Immature natural killer cell (primary cell): ENCODE measurements around the gene CENATAC. TPM values are rescaled to one million over a fixed set of nuclear protein-coding genes. Genes with fewer than 3 reads are reported as not detected.
"Not testable (repeated sequence)": the region's sequence is repeated elsewhere in the genome, so short reads cannot be mapped to it uniquely, and the experiment has no call there.

Source experiments
- DNase-seq, 3 donors: peaks; one replicate each; pipeline ENCODE4 v3.0.0; 2022; ENCODE audit warnings: mixed read lengths in 1 of 3
- H3K27ac Mint-ChIP-seq, 6 donors: one replicate each; pipeline ENCODE4 v1.8.0; 2020; ENCODE audit warnings: mixed read lengths in 6 of 6, mild to moderate bottlenecking in 5 of 6, inconsistent platforms in 4 of 6, moderate library complexity in 3 of 6
- H3K27me3 Mint-ChIP-seq, 3 donors: one replicate each; pipeline ENCODE4 v1.8.0; 2020 to 2021; ENCODE audit warnings: low read depth in 3 of 3, mild to moderate bottlenecking in 3 of 3, mixed read lengths in 3 of 3, moderate library complexity in 3 of 3, inconsistent platforms in 1 of 3
- H3K36me3 Mint-ChIP-seq, 3 donors: one replicate each; pipeline ENCODE4 v1.8.0; 2020; ENCODE audit warnings: mixed read lengths in 3 of 3, inconsistent platforms in 2 of 3, mild to moderate bottlenecking in 2 of 3
- H3K4me1 Mint-ChIP-seq, 2 donors: one replicate each; pipeline ENCODE4 v1.8.0; 2020; ENCODE audit warnings: inconsistent platforms in 2 of 2, mild to moderate bottlenecking in 2 of 2, mixed read lengths in 2 of 2, moderate library complexity in 1 of 2
- H3K4me3 Mint-ChIP-seq, 5 donors: one replicate each; pipeline ENCODE4 v1.8.0; 2020; ENCODE audit warnings: mild to moderate bottlenecking in 5 of 5, mixed read lengths in 5 of 5, inconsistent platforms in 3 of 5, moderate library complexity in 3 of 5
- H3K9me3 Mint-ChIP-seq, 6 donors: one replicate each; pipeline ENCODE4 v1.8.0; 2020; ENCODE audit warnings: mild to moderate bottlenecking in 6 of 6, mixed read lengths in 6 of 6, inconsistent platforms in 4 of 6, moderate library complexity in 3 of 6
- polyA plus RNA-seq, 3 donors: library from polyadenylated mRNA; unstranded; fragments of 300-500 nt; fragmentation: Illumina TruSeq; gene quantifications; one replicate each; pipeline ENCODE4 v1.2.3, GENCODE V29; 2021

CENATAC gene
- polyA plus RNA-seq, 3 donors from 2014 or later: 9.1 to 17.1 (median 10.5) TPM

- H3K27ac Mint-ChIP-seq: peak overlapping the region; percentile 91 to 98 (median 96)
- H3K4me1 Mint-ChIP-seq: peaks cover 39 to 45% of the 10 kb centered on the region in 2 donors
- peaks cover 17 to 24% (median 18%) of the 10 kb centered on the region in 3 donors for H3K36me3 Mint-ChIP-seq
- DNase-seq: peak; percentile 43 to 59 (median 57)
- peaks cover 0 to 13% (median 4%) of the 10 kb centered on the region in 3 donors for H3K27me3 Mint-ChIP-seq
- H3K4me3 Mint-ChIP-seq: peak overlapping the region; percentile 92 to 97 (median 96)
- no peaks in the 10 kb centered on the region for H3K9me3 Mint-ChIP-seq
Measured at GRCh38 chr11:119056421-119056999, 58.6 kb downstream of the CENATAC start.

- peaks cover 15 to 19% (median 18%) of the 10 kb centered on the region in 3 donors for H3K36me3 Mint-ChIP-seq
- DNase-seq: peak; percentile 99
Measured at GRCh38 chr11:119057000-119057769, 59.2 kb downstream of the CENATAC start, which contains the start of gene HYOU1. HYOU1 (minus strand) TSS chr11:119057205; CDS start chr11:119056160, 1,045 bp downstream.

DNA sequence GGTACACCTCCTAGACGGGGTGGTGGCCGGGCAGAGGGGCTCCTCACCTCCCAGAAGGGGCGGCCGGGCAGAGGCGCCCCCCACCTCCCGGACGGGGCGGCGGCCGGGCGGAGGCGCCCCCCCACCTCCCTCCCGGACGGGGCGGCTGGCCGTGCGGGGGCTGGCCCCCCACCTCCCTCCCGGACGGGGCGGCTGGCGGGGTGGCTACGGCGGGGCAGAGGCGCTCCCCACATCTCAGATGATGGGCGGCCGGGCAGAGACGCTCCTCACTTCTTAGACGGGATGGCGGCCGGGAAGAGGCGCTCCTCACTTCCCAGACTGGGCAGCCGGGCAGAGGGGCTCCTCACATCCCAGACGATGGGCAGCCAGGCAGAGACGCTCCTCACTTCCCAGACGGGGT is 61.2 kb downstream of the CENATAC start:
- Mint-ChIP-seq H3K4me1 (peaks cover 31 to 34% of the 10 kb centered on the region in 2 donors), H3K27me3 (peaks cover 0 to 13% (median 4%) of the 10 kb centered on the region in 3 donors), H3K27ac (peak overlapping the region in 1 of 6 donors; percentile 79), H3K4me3 (peak overlapping the region in 4 of 5 donors; percentile 33 to 61 (median 40))
- H3K9me3 Mint-ChIP-seq, H3K36me3 Mint-ChIP-seq, DNase-seq: not testable (repeated sequence)

More at GRCh38 chr11:119057000-119057769, 59.2 kb downstream of the CENATAC start, which contains the start of gene HYOU1:
- Mint-ChIP-seq H3K4me1 (peaks cover 38 to 45% of the 10 kb centered on the region in 2 donors), H3K27ac (peak within 1 kb of the TSS; percentile 95 to 99 (median 98)), H3K27me3 (peaks cover 0 to 13% (median 4%) of the 10 kb centered on the region in 3 donors), H3K4me3 (peak within 1 kb of the TSS; percentile 92 to 97 (median 96)), H3K9me3 (no peaks in the 10 kb centered on the region)

- H3K4me1 Mint-ChIP-seq: peaks cover 26 to 29% of the 10 kb centered on the region in 2 donors
- no peaks in the 10 kb centered on the region for H3K36me3 Mint-ChIP-seq
- peaks cover 0 to 12% (median 4%) of the 10 kb centered on the region in 3 donors for H3K27me3 Mint-ChIP-seq
- H3K27ac Mint-ChIP-seq: no peak overlapping the region
- DNase-seq: no peak
- H3K4me3 Mint-ChIP-seq: no peak overlapping the region
- H3K9me3 Mint-ChIP-seq: no peaks in the 10 kb centered on the region
Measured at GRCh38 chr11:119061256-119061655, 63.3 kb downstream of the CENATAC start.

- Mint-ChIP-seq H3K27ac (no peak overlapping the region), H3K4me1 (peaks cover 32 to 36% of the 10 kb centered on the region in 2 donors), H3K4me3 (no peak overlapping the region), H3K9me3 (no peaks in the 10 kb centered on the region), H3K27me3 (peaks cover 5 to 11% (median 10%) of the 10 kb centered on the region in 3 donors), H3K36me3 (no peaks in the 10 kb centered on the region)
- DNase-seq: no peak
Measured at GRCh38 chr11:119062779-119063178, 64.8 kb downstream of the CENATAC start.

GRCh38 chr11:119065369-119065768 is 67.4 kb downstream of the CENATAC start:
- Mint-ChIP-seq H3K27me3 (peaks cover 4 to 15% (median 12%) of the 10 kb centered on the region in 3 donors), H3K36me3 (peaks cover 0 to 5% (median 3%) of the 10 kb centered on the region in 3 donors), H3K4me1 (peaks cover 41 to 44% of the 10 kb centered on the region in 2 donors), H3K4me3 (peak overlapping the region in 3 of 5 donors; percentile 2 to 30 (median 21)), H3K27ac (peak overlapping the region; percentile 65 to 100 (median 94)), H3K9me3 (no peaks in the 10 kb centered on the region)
- DNase-seq: peak in 2 of 3 donors; percentile 27 to 34

Other genes with a start within 250 kb of the CENATAC start
- gene DDX6, start 207.0 kb upstream of the CENATAC start, polyA plus RNA-seq: 100 to 1,000 TPM in 1 of 3 donors, 10 to 100 TPM in 2; 61.4 to 124 (median 90.2) TPM
- under 1 TPM in 2 of 3 donors, not detected in 1; 0.05 to 0.30 TPM for gene CXCR5, start 114.2 kb upstream of the CENATAC start, polyA plus RNA-seq
- gene BCL9L, start 72.2 kb upstream of the CENATAC start, polyA plus RNA-seq: 10 to 100 TPM in 1 of 3 donors, 1 to 10 TPM in 1, not detected in 1; 2.2 to 10.5 TPM
- 1 to 10 TPM in 1 of 3 donors, under 1 TPM in 1, not detected in 1; 0.81 to 1.4 TPM for gene UPK2, start 41.8 kb upstream of the CENATAC start, polyA plus RNA-seq
- gene FOXR1, start 26.4 kb upstream of the CENATAC start, polyA plus RNA-seq: not detected
- 1,000 to 10,000 TPM; 1,543 to 2,582 (median 1,747) TPM for gene RPS25, start 20.2 kb downstream of the CENATAC start, polyA plus RNA-seq
- 100 to 1,000 TPM; 104 to 136 (median 110) TPM for gene TRAPPC4, start 20.6 kb downstream of the CENATAC start, polyA plus RNA-seq
- gene SLC37A4, start 32.7 kb downstream of the CENATAC start, polyA plus RNA-seq: 10 to 100 TPM in 2 of 3 donors, 1 to 10 TPM in 1; 9.4 to 11.6 (median 11.4) TPM
- gene HYOU1, start 59.1 kb downstream of the CENATAC start, polyA plus RNA-seq: 10 to 100 TPM; 23.2 to 49.1 (median 32.9) TPM
- 10 to 100 TPM; 33.0 to 58.8 (median 49.3) TPM for gene VPS11, start 69.7 kb downstream of the CENATAC start, polyA plus RNA-seq
- gene HMBS, start 86.7 kb downstream of the CENATAC start, polyA plus RNA-seq: 10 to 100 TPM in 2 of 3 donors, 1 to 10 TPM in 1; 7.6 to 19.0 (median 11.9) TPM
- gene DPAGT1, start 103.7 kb downstream of the CENATAC start, polyA plus RNA-seq: 10 to 100 TPM; 23.7 to 47.4 (median 44.5) TPM
- 1 to 10 TPM; 1.0 to 7.7 (median 2.6) TPM for gene C2CD2L, start 109.2 kb downstream of the CENATAC start, polyA plus RNA-seq
- gene HINFP, start 123.4 kb downstream of the CENATAC start, polyA plus RNA-seq: 10 to 100 TPM in 2 of 3 donors, 1 to 10 TPM in 1; 9.2 to 18.6 (median 11.0) TPM
- gene ABCG4, start 150.9 kb downstream of the CENATAC start, polyA plus RNA-seq: not detected
- 10 to 100 TPM; 10.7 to 20.9 (median 11.0) TPM for gene NLRX1, start 170.6 kb downstream of the CENATAC start, polyA plus RNA-seq
- gene NHERF4, start 187.3 kb downstream of the CENATAC start, polyA plus RNA-seq: under 1 TPM in 1 of 3 donors, not detected in 2; 0.24 TPM
- 1 to 10 TPM; 1.1 to 9.6 (median 5.0) TPM for gene CBL, start 208.2 kb downstream of the CENATAC start, polyA plus RNA-seq